Esophagus squamous epithelium (tissue), 4 donors: ENCODE data around the gene TPGS2.

Experiments
- CTCF ChIP-seq, 6 experiments: fragments of 450-650 bp in 4 of 6; fragments of 200-600 bp in 2 of 6; sonication (generic) in 2 of 6; IDR thresholded peaks; one replicate each; pipeline ENCODE4 v1.5.1; 2016 to 2019; ENCODE audit warnings: antibody characterized with exemption in 6 of 6, mild to moderate bottlenecking in 4 of 6, moderate library complexity in 4 of 6
- POLR2A ChIP-seq, 4 donors: fragments of 450-650 bp; IDR thresholded peaks; one replicate each; pipeline ENCODE4 v1.6.1; 2017; ENCODE audit warnings: antibody characterized with exemption in 4 of 4, mild to moderate bottlenecking in 4 of 4, moderate library complexity in 3 of 4

DNA sequence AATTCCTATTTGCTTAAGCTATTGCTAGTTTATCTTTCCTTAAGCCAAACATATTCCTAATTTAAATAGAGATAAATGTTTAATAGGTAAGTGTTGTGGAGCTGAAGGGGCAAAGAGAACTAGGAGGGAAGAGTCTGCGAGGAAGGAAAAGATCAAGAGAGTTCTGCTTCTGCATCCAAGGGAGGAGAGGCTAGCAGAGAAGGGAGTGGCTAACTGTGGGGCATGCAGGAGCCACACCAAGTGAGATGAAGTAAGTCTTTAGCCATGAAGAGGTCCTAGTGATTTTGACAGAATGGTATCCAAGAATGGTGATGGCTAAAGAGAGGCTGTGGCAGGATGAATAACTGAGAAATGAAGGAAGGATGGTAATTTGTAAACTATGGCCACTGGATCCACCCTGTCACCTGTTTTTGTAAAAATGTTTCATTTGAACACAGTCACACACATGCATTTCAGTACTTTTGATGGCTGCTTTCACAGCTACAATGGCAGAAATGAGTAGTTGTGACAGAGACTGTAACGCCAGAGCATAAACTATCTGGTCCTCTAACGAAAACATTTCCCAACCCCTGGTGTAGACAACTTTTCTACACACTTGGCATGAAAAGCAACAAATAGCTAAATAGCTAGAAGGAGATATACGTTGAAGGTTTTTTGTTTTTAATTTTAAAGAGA, 15.6 kb downstream of the TPGS2 start:
- TF ChIP-seq CTCF (IDR thresholded peaks at IDR 0.05) (no peak), POLR2A (IDR thresholded peaks at IDR 0.05) (no peak)
